DOHH2 (cell line): ENCODE results near the gene TTC27.

Source experiments
- H3F3A ChIP-seq: fragments of 200-600 bp; sonication (generic), shearing (Covaris generic); 2 replicates; pipeline ENCODE4 v1.6.0; 2016; ENCODE audit warnings: antibody characterized with exemption, mild to moderate bottlenecking; ENCODE audit not compliant: control insufficient read depth, insufficient read depth
- H3K27ac ChIP-seq: fragments of 200-600 bp; sonication (generic); 2 replicates; pipeline ENCODE4 v1.5.1; 2014; ENCODE audit warnings: low read depth, mild to moderate bottlenecking, low read length, moderate library complexity
- H3K27me3 ChIP-seq: fragments of 200-600 bp; sonication (generic); 2 replicates; pipeline ENCODE4 v1.6.1; 2014; ENCODE audit warnings: mild to moderate bottlenecking, low read length, mixed read lengths; ENCODE audit not compliant: control insufficient read depth
- H3K36me3 ChIP-seq: fragments of 200-600 bp; sonication (generic); 2 replicates; pipeline ENCODE4 v1.6.1; 2014; ENCODE audit warnings: mild to moderate bottlenecking, low read length, moderate library complexity, mixed read lengths; ENCODE audit not compliant: control insufficient read depth
- H3K4me1 ChIP-seq: fragments of 200-600 bp; sonication (generic); 2 replicates; pipeline ENCODE4 v1.6.1; 2014; ENCODE audit warnings: mild to moderate bottlenecking, low read length, mixed read lengths; ENCODE audit not compliant: control insufficient read depth
- H3K4me2 ChIP-seq: fragments of 200-600 bp; sonication (generic); 2 replicates; pipeline ENCODE4 v1.6.0; 2014; ENCODE audit warnings: mild to moderate bottlenecking, low read length, moderate library complexity
- H3K4me3 ChIP-seq: fragments of 200-600 bp; sonication (generic); 2 replicates; pipeline ENCODE4 v1.5.1; 2014; ENCODE audit warnings: mild to moderate bottlenecking, low read length, mixed read lengths
- H3K79me2 ChIP-seq: fragments of 200-600 bp; sonication (generic); 2 replicates; pipeline ENCODE4 v1.6.1; 2014; ENCODE audit warnings: mild to moderate bottlenecking, low read length, mixed read lengths; ENCODE audit not compliant: control insufficient read depth
- H3K9me2 ChIP-seq: fragments of 200-600 bp; sonication (generic); replicated peaks from 2 replicates; pipeline ENCODE4 v1.6.1; 2014; ENCODE audit warnings: mild to moderate bottlenecking, low read length, mixed read lengths; ENCODE audit not compliant: control insufficient read depth
- H3K9me3 ChIP-seq: fragments of 200-600 bp; sonication (generic); 2 replicates; pipeline ENCODE4 v1.6.1; 2014; ENCODE audit warnings: antibody characterized with exemption, low read length, mixed read lengths; ENCODE audit not compliant: control insufficient read depth, insufficient read depth
- H4K20me1 ChIP-seq: fragments of 200-600 bp; sonication (generic); 2 replicates; pipeline ENCODE4 v1.6.0; 2014; ENCODE audit warnings: low read depth, mild to moderate bottlenecking, antibody characterized with exemption, low read length, moderate library complexity; ENCODE audit not compliant: control insufficient read depth, insufficient read depth
- CTCF ChIP-seq: fragments of 200-600 bp; sonication (generic); IDR thresholded peaks from one replicate; pipeline ENCODE4 v1.5.1; 2014; ENCODE audit warnings: antibody characterized with exemption, mild to moderate bottlenecking, low read depth, low read length; ENCODE audit not compliant: poor library complexity, severe bottlenecking
- EZH2phosphoT487 ChIP-seq: fragments of 200-600 bp; sonication (generic); IDR thresholded peaks from 2 replicates; pipeline ENCODE4 v1.6.1; 2017; ENCODE audit warnings: borderline replicate concordance, mild to moderate bottlenecking, antibody characterized with exemption, low read length, moderate library complexity, mixed read lengths

TTC27 gene

GRCh38 chr2:32833709-32834108, 205.9 kb downstream of the TTC27 start:
- Histone ChIP-seq H3K79me2 (no peaks in the 10 kb centered on the region), H3K9me3 (no peaks in the 10 kb centered on the region), H3K9me2 (no peaks in the 10 kb centered on the region), H4K20me1 (no peaks in the 10 kb centered on the region), H3K27ac (no peak overlapping the region), H3F3A (peaks cover 4% of the 10 kb centered on the region; the same call in 1 of the 2 replicates), H3K4me2 (no peak overlapping the region), H3K4me3 (no peak overlapping the region), H3K4me1 (peaks cover 40% of the 10 kb centered on the region), H3K36me3 (peaks cover under 1% of the 10 kb centered on the region; the same call in 1 of the 2 replicates), H3K27me3 (no peaks in the 10 kb centered on the region)
- no peak for TF ChIP-seq EZH2phosphoT487
- TF ChIP-seq CTCF: no peak

- Histone ChIP-seq H3K27ac (no peak overlapping the region), H3K9me3 (no peaks in the 10 kb centered on the region), H3K4me3 (peak overlapping the region; percentile 36), H3K4me2 (peak overlapping the region; percentile 41), H4K20me1 (no peaks in the 10 kb centered on the region), H3K4me1 (peaks cover 54% of the 10 kb centered on the region), H3K79me2 (no peaks in the 10 kb centered on the region), H3K9me2 (no peaks in the 10 kb centered on the region), H3K27me3 (no peaks in the 10 kb centered on the region), H3K36me3 (peaks cover 5% of the 10 kb centered on the region; the same call in 1 of the 2 replicates), H3F3A (peaks cover 5% of the 10 kb centered on the region; the same call in 1 of the 2 replicates)
- TF ChIP-seq CTCF: no peak
- TF ChIP-seq EZH2phosphoT487: no peak
Measured at GRCh38 chr2:32835148-32835547, 207.3 kb downstream of the TTC27 start.

GRCh38 chr2:32836933-32837332, 209.1 kb downstream of the TTC27 start:
- peaks cover 2% of the 10 kb centered on the region; the same call in 1 of the 2 replicates for H3F3A ChIP-seq
- H3K27me3 ChIP-seq: no peaks in the 10 kb centered on the region
- H4K20me1 ChIP-seq: no peaks in the 10 kb centered on the region
- H3K27ac ChIP-seq: no peak overlapping the region
- no peak overlapping the region for H3K4me2 ChIP-seq
- no peak overlapping the region for H3K4me3 ChIP-seq
- H3K9me3 ChIP-seq: no peaks in the 10 kb centered on the region
- no peaks in the 10 kb centered on the region for H3K9me2 ChIP-seq
- no peak for TF ChIP-seq EZH2phosphoT487
- no peak for TF ChIP-seq CTCF
- peaks cover 54% of the 10 kb centered on the region for H3K4me1 ChIP-seq
- H3K79me2 ChIP-seq: no peaks in the 10 kb centered on the region
- peaks cover 5% of the 10 kb centered on the region; the same call in 1 of the 2 replicates for H3K36me3 ChIP-seq
